HG03135 (cell line): Measurements from ENCODE around the gene PPARA.
A peak's percentile ranks its signal among the peaks of the same experiment; 100 is the strongest.

Source experiments
- ATAC-seq: cut with Tn5 transposase; IDR thresholded peaks from one replicate; pipeline ENCODE4 v1.9.1; 2021; ENCODE audit warnings: mild to moderate bottlenecking, moderate library complexity; ENCODE audit not compliant: unreplicated experiment

Gene PPARA

GRCh38 chr22:46142548-46143490 is 7.5 kb upstream of the PPARA start:
- ATAC-seq, result no peak

GRCh38 chr22:46143491-46144147 is 6.7 kb upstream of the PPARA start:
- ATAC-seq, result no peak

DNA sequence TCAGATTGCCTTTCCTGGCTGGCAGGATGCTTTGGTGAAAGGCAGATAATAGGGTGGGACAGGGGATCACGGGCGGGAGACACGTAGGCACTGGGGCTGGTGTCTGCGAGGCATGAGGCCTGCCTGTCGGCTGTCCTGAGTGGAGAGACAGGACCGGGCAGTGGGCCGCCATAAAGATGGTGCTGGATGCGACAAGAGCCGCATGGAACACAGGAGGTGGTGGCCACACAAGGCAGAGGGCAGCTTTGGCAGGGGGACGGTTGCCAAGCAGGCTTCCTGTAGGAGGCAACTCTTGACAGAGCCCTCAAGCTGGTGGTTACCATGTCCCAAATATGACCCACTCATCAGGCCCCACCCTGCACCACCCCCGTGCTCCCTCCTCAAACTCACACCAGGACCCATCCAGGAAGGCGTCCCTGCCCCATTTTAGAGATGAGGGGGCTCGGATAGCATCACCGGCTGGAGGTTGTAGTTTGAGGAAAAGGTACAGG is 4.9 kb upstream of the PPARA start:
- ATAC-seq, result no peak

- no peak for ATAC-seq
Observed at GRCh38 chr22:46145896-46146295, 4.4 kb upstream of the PPARA start.

DNA sequence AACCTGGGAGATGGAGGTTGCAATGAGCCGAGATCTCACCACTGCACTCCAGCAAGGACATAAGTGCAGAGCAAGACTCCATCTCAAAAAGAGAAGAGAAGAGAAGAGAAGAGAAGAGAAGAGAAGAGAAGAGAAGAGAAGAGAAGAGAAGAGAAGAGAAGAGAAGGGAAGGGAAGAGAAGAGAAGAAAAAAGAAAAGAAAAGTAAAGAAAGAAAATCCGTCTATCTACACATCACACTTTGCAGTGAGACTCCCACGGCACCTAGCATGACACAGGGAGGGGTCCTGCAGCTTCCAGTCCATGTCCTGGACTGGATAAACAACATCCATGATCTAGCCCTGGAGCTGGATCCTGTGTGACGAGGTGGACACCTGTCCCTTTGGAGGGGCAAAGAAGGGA is 4.0 kb upstream of the PPARA start:
- ATAC-seq, result no peak

- ATAC-seq, result no peak
Observed at GRCh38 chr22:46147061-46147460, 3.3 kb upstream of the PPARA start.

DNA sequence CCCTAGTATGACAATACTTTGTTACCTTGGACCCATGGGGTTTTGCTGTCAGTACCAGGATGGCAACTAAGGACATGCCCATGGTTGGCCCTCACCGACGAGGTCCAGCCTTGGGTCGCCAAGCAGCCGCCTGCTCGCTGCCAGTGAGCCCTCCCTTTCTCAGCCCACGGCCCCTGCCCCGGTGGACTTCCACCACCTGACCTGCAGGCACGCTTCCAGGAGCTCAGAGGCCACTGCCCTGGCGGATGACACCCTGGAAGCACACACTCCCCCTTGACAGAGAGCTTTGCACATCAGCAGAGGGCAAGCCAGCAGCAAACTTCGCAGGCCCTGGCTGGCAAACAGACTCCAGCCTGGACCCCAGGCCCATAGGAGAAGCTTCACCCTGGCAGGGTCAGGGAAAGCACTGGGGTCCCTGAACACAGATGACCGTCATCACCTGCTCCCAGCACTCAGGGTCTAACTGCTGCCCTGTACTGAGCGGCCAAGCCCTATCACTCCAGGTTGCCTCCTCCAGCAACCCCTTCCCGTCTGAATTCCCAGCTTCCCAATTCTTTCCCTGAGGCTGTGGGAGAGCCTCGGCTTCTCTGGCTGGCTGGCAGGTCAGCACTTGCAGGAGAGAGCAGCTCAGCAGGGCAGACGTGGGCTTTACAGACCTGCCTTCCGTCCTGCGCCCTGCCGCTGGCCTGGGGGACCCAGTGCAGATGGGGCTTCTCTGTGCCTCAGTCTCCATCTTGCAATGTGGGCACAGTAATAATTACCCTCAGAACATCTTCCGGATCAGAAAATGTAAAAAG is 2.7 kb upstream of the PPARA start:
- no peak for ATAC-seq

- ATAC-seq, result no peak
Observed at GRCh38 chr22:46148336-46148735, 2.0 kb upstream of the PPARA start.

DNA sequence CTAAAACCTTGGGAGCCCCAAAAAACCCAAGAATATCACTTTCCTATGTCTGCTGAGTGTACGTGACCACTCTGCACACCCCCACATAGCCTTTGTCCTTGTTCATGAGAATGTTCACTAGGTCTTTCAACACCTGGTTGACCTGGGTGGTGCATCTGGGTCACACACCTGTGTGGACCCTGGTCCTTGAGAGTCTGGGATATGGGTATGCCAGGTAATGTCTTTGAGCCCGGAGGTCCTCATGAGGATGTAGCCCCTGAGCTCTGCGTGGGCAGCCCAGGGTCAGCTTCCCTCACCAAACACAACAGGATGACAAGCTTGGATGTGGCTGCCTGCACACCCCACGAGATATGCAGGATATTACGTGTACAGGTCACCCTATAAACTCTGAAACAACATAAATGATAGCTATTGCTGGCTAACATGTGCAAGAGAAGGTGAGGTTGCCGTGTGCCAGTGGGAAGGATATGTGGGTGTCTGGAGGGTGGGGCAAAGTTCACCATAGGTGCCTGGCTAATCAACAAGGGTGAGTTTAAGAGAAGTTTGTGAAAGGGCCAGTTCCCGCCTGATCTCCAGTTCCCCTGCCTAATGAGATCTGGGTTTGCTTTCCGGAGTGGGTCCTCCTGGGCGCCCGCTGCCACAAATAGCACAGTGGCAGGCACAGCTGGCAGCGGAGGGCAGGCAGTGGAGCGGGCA is 1.4 kb upstream of the PPARA start:
- ATAC-seq, result no peak

GRCh38 chr22:46149512-46150033 is 753 bp upstream of the PPARA start:
- ATAC-seq, result no peak

DNA sequence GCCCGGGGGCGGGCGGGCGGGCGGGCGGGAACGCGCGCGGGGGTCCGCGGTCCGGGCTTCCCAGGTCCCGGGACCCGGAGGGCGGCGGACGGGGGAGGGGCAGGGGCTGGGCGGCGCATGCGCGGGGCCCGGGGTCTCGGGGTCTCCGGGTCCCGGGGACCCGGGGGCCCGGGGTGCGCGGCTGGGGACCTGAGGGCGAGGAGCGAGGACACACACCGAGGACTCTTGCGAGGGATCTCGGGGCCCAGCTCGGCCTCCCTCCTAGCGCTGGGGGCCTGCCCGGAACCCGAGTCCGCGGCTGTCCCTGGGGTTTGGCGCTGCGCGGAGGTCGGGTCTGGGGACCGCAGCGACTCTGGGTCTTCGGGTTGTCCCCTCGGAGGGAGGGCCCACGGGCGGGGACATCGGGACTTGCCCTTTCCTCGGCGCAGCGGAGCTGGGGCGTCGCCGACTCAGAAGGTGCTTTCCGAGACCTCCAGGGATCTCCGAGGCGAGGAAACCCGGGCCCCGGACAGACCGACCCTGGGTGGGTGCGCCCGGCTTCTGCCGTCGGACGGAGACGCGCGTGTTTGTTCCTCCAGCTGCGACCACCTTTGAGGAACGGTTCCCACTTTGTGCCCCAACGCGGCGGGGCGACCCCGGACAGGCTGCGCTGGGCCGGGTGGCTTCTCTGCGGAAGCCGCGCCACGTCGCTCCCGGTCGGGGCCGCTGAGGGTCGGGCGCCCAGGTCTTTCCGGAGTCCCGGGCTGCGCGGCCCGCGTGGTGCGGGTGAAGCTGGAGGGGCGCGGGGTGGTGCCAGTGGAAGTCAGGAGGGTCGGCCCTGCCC is 540 bp downstream of the PPARA start:
- ATAC-seq, result peak; percentile 37

GRCh38 chr22:46153930-46154329 is 3.6 kb downstream of the PPARA start:
- no peak for ATAC-seq

- ATAC-seq, result no peak
Observed at GRCh38 chr22:46156031-46156430, 5.7 kb downstream of the PPARA start.

GRCh38 chr22:46158283-46158682 is 8.0 kb downstream of the PPARA start:
- ATAC-seq, result no peak

DNA sequence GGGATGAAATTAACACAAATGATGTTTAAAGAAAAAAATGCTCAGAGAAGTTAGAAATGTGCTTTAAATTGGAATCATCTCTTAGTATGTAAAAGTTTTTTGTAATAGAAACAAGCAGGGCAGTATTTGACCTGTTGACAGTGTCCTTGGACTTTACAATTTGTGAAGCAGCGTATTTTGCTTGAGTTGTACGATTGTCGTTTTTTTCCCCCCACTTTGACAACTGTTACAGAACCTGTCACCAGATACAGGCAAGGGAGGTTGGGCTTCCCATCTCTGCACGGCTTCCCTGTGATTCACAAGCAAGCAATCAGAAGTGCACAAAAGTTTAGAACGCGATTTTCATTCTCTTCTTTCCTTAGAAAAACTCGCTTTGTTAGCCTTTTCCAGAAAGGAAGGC is 8.9 kb downstream of the PPARA start:
- no peak for ATAC-seq

- no peak for ATAC-seq
Observed at GRCh38 chr22:46159777-46160176, 9.5 kb downstream of the PPARA start.

GRCh38 chr22:46162285-46162684 is 12.0 kb downstream of the PPARA start:
- ATAC-seq, result no peak

DNA sequence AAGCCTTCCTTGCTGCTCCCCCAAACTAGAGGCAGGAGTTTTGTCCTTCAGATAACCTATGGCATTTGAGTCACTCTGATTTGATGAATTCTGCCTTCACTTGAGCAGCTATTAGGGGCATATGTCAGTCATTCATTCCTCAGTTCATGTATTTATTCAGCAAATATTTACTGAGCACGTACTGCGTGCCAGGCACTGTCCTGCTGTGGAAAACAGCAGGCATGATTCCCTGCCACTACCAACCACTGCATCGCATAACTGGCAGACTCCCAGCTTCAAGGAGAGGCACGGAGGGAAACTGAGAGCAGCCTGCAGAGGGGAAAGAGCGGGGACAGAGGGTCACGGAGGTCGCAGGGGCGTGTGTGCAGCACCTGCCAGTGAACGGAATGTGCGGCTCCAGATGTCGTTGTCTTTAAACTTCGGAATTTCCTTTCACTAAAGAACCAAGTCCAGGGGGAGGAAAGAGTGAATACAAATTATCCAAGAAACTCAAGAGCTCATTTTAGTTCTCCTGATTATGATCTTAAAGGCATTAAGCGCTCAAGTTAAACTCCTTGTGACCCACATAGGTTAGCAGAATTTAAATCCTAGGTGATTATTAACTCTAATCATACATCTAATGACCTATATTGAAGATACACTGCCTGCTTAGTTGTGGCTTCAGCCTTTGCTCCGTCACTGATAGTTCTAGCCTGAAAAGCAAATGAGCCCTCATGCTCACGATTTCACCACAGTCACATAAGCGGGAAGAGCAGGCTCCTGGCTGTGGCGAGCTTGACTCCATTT is 12.6 kb downstream of the PPARA start:
- ATAC-seq, result no peak

- ATAC-seq, result no peak
Observed at GRCh38 chr22:46163557-46163888, 13.2 kb downstream of the PPARA start.
